DMS 273 (cell line): Measurements from ENCODE around the gene PPIP5K2.
"Not testable (repeated sequence)": the region's sequence is repeated elsewhere in the genome, so short reads cannot be mapped to it uniquely, and the experiment has no call there.

ENCODE experiments used
- DNase-seq: peaks from one replicate; lab custom pipeline; 2025; ENCODE audit not compliant: unreplicated experiment; lab: John Stamatoyannopoulos, UW

Gene PPIP5K2

GRCh38 chr5:103120607-103121200 lies 603 bp downstream of the PPIP5K2 start:
- DNase-seq: peak; percentile 63

- DNase-seq: no peak
These were observed 2.1 kb downstream of the PPIP5K2 start for GRCh38 chr5:103122242-103122641.

DNA sequence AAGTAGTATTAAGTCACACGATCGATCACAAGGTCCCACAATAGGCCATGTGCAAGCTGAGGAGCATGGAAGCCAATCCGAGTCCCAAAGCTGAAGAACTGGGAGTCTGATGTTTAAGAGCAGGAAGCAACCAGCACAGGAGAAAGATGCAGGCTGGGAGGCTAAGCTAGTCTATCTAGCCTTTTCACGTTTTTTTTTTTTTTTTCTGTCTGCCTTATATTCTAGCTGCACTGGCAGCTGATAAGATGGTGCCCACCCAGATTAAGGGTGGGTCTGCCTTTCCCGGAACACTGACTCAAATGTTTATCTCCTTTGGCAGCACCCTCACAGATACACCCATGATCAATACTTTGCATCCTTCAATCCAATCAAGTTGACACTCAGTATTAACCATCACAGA lies 6.5 kb downstream of the PPIP5K2 start:
- no peak for DNase-seq

- no peak for DNase-seq
These were observed 7.3 kb downstream of the PPIP5K2 start for GRCh38 chr5:103127292-103127817.

DNA sequence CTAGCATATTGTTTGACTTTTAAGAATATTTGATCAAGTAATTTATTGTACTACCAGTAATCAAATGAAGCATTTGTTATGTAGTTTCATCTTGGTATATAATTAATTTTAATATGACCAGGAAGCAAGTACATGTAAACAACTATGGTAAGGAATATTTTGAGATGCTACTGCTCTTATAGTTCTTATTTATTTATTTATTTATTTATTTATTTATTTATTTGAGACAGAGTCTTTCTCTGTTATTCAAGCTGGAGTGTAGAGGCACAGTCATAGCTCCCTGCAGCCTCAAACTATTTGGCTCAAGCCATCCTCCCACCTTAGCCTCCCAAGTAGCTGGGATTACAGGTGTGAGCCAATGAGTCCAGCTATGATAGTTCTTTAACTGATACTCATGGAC lies 8.1 kb downstream of the PPIP5K2 start:
- DNase-seq: no peak

- DNase-seq: no peak
These were observed 12.6 kb downstream of the PPIP5K2 start for GRCh38 chr5:103132684-103133083.

GRCh38 chr5:103133231-103133630 lies 13.1 kb downstream of the PPIP5K2 start:
- no peak for DNase-seq

GRCh38 chr5:103135461-103135860 lies 15.4 kb downstream of the PPIP5K2 start:
- no peak for DNase-seq

DNA sequence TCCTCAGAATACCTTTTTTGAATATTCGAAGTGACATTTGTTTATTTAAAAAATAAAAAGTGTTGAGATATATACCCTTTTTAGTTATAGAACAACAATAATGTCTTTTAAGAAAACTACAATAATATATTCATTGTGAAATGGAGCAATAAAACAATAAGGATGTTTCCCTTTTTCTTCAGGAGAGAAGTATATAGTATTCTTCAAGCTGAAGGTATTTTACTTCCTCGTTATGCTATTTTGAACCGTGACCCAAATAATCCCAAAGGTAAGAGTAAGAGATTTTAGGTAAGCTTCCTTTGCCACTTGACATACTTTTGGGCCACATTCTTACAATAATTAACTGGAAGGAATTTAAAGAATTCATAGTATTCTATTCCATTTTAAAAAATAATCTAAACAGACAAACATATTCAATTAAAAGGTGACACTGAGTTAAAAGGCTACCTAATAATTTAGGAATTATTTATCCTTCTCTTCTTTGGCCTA lies 18.1 kb downstream of the PPIP5K2 start:
- no peak for DNase-seq

- DNase-seq: peak; percentile 86
These were observed 19.3 kb downstream of the PPIP5K2 start for GRCh38 chr5:103139264-103139865.

GRCh38 chr5:103142132-103142531 lies 22.0 kb downstream of the PPIP5K2 start:
- not testable (repeated sequence) for DNase-seq

GRCh38 chr5:103145196-103145595 lies 25.1 kb downstream of the PPIP5K2 start:
- DNase-seq: no peak

GRCh38 chr5:103148213-103148612 lies 28.1 kb downstream of the PPIP5K2 start:
- no peak for DNase-seq

- DNase-seq: no peak
These were observed 31.1 kb downstream of the PPIP5K2 start for GRCh38 chr5:103151156-103151555.

GRCh38 chr5:103166706-103167105 lies 46.6 kb downstream of the PPIP5K2 start:
- no peak for DNase-seq

DNA sequence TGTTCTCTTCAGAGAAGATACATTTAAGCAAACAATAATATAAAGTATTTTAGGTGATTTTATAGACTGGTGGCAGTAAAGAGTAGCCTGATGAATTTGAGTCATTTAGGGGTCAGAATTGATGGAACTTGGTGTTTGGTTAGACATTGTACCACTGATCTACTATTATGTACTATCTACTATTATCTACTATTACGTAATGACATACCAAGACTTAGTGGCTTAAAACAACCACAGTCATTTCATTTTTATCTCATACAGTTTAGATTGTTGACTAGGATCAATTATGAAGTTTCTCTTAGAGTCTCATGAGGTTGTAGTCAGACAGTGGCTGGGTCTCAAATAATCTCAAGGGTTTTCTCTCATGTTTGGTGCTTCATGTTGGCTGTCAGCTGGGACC lies 54.0 kb downstream of the PPIP5K2 start:
- DNase-seq: no peak

DNA sequence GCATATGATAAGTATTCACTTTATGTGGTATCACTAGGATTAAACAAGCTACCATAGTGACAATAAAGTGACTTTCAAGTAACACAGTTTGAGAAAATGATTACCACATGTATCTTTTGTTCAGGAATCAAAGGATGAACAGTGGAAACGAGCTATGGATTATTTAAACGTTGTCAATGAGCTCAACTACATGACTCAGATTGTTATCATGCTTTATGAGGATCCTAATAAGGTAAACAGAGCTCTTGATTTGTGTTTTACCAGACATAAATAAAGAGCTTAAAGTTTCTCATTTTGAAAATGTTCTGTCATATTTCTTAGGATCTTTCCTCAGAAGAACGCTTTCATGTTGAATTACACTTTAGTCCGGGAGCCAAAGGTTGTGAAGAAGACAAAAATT lies 57.4 kb downstream of the PPIP5K2 start:
- no peak for DNase-seq

DNA sequence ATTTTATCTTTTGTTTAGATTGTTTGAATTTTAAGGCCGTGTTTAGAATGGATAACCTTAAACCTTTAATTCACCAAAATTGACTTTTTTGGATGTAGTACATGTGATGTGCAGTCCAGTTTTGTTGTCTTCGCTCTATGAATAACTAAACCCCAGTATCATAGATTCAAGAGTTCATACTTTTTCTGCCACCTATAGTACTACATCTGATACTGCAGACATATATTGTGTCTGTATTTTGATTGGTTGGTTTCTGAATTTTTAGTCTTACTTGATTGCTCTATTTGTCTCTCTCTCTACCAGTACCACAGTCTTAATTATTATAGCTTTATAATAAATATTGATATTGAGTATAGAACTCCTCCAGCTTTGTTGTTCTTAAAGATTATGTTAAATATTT lies 58.1 kb downstream of the PPIP5K2 start:
- peak; percentile 15 for DNase-seq

DNA sequence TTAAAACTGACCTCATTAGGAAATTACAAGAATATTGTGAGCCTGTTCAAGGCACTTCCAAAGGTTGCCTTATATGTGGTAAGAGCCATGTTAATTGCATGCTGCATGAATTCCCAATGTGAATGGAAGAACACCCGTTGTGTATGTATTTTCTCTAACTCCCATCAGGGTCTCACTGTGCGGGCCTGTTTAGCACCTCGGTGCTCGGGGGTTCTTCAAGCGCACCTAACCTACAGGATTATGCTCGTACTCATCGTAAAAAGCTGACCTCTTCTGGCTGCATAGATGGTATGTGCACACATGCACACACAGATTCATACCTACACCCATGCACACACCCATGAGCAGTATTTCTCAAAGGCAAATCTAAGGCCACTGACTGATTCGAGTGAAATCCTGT lies 66.1 kb downstream of the PPIP5K2 start:
- no peak for DNase-seq

- DNase-seq: no peak
These were observed 68.3 kb downstream of the PPIP5K2 start for GRCh38 chr5:103188436-103188835.

- DNase-seq: no peak
These were observed 83.1 kb downstream of the PPIP5K2 start for GRCh38 chr5:103203226-103203625.

GRCh38 chr5:103204990-103205389 lies 84.9 kb downstream of the PPIP5K2 start:
- not testable (repeated sequence) for DNase-seq
